HG03095 (cell line): ENCODE data around the gene ZNF783.
A peak's percentile ranks its signal among the peaks of the same experiment; 100 is the strongest.
"Not testable (repeated sequence)": the region's sequence is repeated elsewhere in the genome, so short reads cannot be mapped to it uniquely, and the experiment has no call there.

ENCODE experiments used
- ATAC-seq: cut with Tn5 transposase; IDR thresholded peaks from one replicate; pipeline ENCODE4 v1.9.1; 2021; ENCODE audit warnings: moderate library complexity; ENCODE audit not compliant: unreplicated experiment

Gene ZNF783

DNA sequence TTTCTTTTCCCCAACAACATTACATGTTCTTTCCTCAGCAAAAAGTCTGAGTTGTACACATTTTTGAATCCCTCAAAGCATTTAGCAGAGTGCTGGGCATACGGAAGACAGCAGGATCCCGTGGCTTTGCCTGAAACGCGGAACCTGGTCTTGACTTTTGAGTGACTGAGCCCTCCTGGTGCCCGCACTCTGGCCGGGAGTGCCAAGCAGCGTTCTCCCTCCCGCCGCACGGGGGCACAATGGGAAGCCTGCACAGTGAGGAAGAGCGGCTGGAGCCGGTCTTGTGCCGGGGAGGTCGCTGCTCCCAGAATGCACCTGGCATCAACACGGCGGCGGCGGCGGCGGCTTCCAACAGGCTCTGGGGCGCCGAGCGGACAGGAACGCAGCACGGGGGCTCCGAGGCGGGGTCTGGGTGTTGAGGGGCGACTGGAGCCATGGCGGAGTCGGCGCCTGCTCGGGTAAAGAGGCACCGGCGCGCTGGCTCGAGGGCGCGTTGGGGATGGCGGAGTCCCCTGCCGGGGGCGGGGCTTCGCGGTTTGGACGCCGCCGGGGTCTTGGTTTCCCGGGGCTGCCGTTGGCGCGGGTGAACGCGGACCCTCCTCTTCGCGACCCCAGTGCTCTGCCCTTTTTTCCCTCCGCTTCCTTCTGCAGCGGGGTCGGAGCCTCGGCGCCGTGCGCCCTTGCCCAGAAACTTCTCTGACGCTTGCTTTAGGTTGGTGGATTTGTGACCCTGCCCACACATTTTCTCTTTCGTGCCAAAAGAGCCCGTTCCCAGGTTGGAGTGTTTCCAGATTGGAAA, 22.5 kb upstream of the ZNF783 start, which contains the start of gene ZNF212:
TSS of gene ZNF212 (plus strand) at position 307 of the 799 bp plus-strand sequence. CDS start at position 435, 128 bp downstream.
- peak; percentile 99 for ATAC-seq

GRCh38 chr7:149240637-149241036, 21.4 kb upstream of the ZNF783 start:
- no peak for ATAC-seq

DNA sequence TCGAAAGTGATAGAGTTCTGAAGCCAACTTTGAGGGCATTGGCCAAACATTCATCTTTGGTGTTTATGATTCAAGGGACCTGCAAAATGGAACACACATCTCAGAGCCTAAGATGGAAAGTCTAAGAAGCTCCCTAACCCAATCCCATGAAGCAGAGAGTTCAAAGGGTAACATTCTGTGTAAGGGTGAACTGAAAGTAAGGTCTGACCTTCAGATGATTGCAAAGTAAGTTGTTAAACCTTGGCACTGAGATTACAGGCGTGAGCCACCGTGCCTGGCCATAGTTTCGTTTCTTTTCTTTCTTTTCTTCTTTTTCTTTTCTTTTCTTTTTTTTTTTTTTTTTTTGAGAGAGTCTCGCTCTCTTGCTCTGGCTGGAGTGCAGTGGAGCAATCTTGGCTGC, 20.3 kb upstream of the ZNF783 start:
- no peak for ATAC-seq

GRCh38 chr7:149245244-149245643, 16.8 kb upstream of the ZNF783 start:
- peak; percentile 52 for ATAC-seq

DNA sequence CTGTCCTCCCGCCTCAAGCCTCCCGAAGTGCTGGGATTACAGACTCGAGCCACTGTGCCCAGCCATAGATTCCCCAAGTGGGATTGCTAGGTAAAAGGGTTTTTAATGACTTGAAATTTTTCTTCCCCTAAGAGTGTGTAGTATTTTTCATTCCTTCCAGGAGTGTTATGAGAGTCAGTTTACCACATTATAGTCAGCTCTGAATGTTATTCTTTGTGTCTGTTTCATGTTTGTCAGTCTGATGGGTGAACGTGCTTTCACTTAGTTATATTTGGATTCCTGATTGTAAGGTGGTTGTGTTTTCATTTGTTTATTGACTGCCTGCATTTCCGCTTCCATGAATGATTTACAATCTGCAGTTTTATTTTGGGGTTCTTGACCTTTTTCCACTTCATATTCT, 16.3 kb upstream of the ZNF783 start:
- no peak for ATAC-seq

DNA sequence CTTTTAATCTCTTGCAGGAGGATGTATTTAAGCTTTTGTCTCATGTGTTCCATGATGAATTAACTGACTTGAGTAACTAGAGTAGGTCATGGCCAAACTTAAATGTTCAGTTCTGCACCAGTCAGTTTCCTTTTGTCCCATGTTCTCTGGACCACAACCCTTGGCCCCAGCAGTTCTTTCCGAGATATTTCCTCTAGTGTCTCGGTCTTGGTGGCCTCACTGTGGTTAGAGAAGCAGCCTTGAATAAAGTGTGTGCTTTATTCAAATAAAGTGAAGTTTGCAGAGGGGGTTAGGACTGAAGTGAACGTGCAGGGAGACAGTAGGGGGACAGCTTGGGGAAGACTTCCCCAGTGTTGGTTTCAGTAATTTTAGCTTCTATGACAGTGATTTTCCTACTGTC, 13.2 kb upstream of the ZNF783 start:
- ATAC-seq: no peak

DNA sequence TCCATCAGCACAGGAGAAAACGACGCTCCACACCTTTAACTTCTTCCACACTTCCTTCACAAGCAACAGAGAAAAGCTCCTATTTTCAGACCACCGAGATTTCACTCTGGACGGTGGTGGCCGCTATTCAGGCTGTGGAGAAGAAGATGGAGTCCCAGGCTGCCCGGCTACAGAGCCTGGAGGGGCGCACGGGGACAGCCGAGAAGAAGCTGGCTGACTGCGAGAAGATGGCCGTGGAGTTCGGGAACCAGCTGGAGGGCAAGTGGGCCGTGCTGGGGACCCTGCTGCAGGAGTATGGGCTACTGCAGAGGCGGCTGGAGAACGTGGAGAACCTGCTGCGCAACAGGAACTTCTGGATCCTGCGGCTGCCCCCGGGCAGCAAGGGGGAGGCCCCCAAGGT, 11.8 kb upstream of the ZNF783 start:
- not testable (repeated sequence) for ATAC-seq

GRCh38 chr7:149251518-149251917, 10.5 kb upstream of the ZNF783 start:
- not testable (repeated sequence) for ATAC-seq

DNA sequence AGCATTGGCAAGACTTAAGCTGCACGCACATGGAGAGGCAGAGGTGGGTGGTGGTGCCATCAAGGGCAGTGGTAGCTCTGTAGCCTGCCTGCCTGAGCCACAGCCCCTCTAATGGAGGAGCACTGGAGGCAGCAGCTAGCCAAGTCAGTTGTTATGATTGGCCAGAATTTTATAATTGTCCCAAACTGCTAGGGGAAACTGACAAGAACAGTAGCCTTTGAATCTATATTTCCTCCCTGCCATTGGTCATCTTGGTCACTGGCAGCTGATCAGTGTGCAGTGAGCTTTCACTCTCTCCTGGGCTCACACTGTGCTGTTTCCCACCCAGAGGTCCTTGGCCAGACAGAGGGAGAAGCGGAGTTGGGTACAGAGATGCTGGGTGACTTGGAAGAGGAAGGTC, 9.6 kb upstream of the ZNF783 start:
- ATAC-seq: no peak

DNA sequence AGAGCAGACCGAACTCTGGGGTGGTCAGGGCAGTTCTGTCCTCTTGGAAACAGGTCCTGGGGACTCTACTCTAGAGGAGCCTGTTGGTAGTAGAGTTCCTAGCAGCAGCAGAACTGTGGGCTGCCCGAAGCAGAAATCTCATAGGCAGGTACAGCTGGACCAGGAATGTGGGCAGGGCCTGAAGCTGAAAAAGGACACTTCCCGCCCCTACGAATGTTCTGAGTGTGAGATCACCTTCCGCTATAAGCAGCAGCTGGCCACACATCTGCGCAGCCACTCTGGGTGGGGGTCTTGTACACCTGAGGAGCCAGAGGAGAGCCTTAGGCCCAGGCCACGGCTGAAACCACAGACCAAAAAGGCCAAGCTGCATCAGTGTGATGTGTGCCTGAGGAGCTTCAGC, 8.3 kb upstream of the ZNF783 start:
- ATAC-seq: no peak

- no peak for ATAC-seq
These were observed 7.7 kb upstream of the ZNF783 start for GRCh38 chr7:149254181-149254858.

- ATAC-seq: no peak
These were observed 6.8 kb upstream of the ZNF783 start for GRCh38 chr7:149255174-149255573.

DNA sequence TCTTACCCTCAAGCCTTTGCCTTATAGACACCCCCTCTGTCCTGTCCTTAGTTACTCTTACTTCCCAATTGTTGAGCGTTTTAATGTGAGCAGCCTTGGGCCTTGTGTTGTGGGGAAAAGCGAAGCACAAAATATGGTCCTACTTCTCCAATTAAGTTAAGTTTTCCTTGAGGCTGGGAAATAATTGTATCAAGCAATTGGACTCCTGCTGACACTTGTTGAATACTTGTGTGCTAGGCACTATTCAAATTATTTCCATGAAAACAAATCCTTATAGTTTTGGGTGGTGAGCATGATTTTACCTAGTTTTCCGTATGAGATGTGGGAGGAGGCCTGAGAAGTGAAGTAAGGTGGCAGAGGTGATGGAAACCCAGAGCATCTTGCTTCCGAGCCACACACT, 5.4 kb upstream of the ZNF783 start:
- ATAC-seq: no peak

DNA sequence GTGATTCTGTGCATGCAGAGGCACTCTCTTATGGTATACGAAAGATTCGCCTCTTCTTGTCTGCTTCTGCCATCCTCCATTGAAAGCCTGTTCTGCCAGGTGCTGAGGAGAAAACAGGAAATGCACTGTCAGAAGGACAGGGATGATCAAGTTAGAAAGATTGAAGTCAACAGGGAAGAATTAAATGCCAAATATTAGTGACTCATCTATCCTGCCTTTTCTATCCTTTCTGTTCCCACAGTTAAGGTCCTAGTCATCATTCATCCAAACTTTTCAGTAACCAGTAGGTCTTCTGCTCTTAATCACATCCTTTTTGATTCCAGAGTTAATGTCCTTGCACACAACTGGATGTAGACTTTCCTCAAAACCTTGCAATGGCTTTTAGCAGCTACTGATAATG, 4.8 kb upstream of the ZNF783 start:
- ATAC-seq: no peak

- peak; percentile 3 for ATAC-seq
These were observed 624 bp upstream of the ZNF783 start for GRCh38 chr7:149261316-149261828.

- no peak for ATAC-seq
These were observed 4.5 kb downstream of the ZNF783 start for GRCh38 chr7:149266451-149266850.

GRCh38 chr7:149267733-149268132, 5.7 kb downstream of the ZNF783 start:
- ATAC-seq: no peak

DNA sequence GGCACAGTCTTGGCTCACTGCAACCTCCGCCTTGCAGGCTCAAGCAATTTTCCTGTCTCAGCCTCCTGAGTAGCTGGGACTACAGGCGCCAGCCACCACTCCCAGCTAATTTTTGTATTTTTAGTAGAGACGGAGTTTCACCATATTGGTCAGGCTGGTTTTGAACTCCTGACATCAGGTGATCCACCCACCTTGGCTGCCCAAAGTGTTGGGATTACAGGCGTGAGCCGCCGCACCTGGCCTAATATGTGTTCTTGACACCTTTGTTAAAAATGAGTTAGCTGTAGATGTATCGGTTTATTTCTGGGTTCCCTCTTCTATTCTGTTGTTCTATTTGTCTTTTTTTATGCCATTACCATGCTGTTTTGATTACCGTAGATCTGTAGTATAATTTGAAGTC, 12.4 kb downstream of the ZNF783 start:
- not testable (repeated sequence) for ATAC-seq

- no peak for ATAC-seq
These were observed 15.9 kb downstream of the ZNF783 start for GRCh38 chr7:149277871-149278270.

GRCh38 chr7:149278396-149278795, 16.4 kb downstream of the ZNF783 start:
- ATAC-seq: no peak

DNA sequence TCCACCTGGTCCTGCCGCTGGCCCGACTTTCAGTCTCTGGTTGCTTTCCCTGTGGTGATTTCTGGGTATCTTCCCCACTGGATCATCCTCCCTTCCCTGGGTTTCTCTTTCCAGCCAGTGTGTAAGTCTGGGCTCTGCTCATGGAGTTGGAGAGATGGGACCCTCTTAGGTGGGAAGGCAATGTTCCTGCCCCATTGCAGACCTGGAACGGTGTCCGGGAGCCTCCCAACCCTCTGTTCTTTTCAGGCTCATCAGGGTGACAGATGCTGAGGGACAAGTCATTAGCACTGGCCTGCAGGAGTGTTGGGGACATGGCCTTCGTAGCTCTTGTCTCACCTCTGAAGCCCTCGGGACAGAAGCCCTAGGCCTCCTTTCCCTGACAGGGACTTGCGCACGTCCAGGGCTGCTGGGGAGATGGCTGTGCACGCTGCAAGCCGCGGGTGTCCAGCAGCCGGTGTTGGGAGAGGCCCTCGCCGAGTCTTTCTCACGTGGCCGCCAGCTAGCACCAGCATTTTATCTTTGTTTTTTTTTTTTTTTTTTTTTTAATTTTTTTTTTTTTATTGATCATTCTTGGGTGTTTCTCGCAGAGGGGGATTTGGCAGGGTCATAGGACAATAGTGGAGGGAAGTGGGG, 17.2 kb downstream of the ZNF783 start:
- no peak for ATAC-seq

DNA sequence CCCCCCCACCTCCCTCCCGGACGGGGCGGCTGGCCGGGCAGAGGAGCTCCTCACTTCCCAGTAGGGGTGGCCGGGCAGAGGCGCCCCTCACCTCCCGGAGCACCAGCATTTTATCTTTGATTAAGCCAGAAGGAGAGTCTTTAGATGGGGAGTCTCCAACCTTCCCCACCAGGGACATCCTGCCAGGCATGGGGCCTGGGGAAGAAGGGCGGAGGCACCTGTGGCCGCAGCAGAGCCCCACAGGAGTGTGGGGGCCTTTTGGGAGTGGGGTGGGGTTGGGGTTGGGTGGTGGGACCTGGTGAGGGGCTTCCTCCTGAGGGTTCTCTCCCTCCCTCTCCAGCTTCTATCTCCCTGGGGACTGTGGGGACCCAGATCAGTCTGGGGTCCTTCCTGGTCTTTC, 18.2 kb downstream of the ZNF783 start:
- ATAC-seq: no peak
